B cell (primary cell): ENCODE results near the gene CLCN2. TPM values are rescaled to one million over a fixed set of nuclear protein-coding genes. Genes with fewer than 3 reads are reported as not detected.

Experiments
- ATAC-seq: fragments of 200-7000 bp; cut with Tn5 transposase; one replicate; pipeline ENCODE4 v1.10.0; 2021; ENCODE audit warnings: low read depth, mild to moderate bottlenecking, moderate number of reproducible peaks, moderate library complexity
- CTCF ChIA-PET: fragments of 350-600 bp; sonication (Branson Sonifier 250); formaldehyde crosslinking; loops from one replicate; lab custom pipeline; 2021; ENCODE audit warnings: antibody characterized with exemption, inconsistent platforms; lab: Charles Lee
- POLR2A ChIA-PET: fragments of 350-600 bp; sonication (Branson Sonifier 250); formaldehyde crosslinking; loops from one replicate; lab custom pipeline; 2021; ENCODE audit warnings: antibody characterized with exemption; lab: Charles Lee
- DNase-seq: peaks from one replicate; pipeline ENCODE4 v3.0.0; 2013
- H2AFZ ChIP-seq: 2 replicates; pipeline ENCODE4 v1.6.1; 2012; ENCODE audit warnings: mild to moderate bottlenecking, low read depth, low read length; ENCODE audit not compliant: insufficient read depth, poor library complexity, severe bottlenecking
- H3K27ac ChIP-seq, 2 donors: 1 replicate in 1 of 2; 2 replicates in 1 of 2; pipeline ENCODE4 v1.5.1; 2012 to 2013; ENCODE audit warnings: low read length in 2 of 2, mild to moderate bottlenecking in 2 of 2, moderate library complexity in 1 of 2
- H3K27me3 ChIP-seq, 4 experiments: fragments of 200-600 bp in 1 of 4; sonication (generic) in 1 of 4; replicated peaks in 1 of 4; 1 replicate in 2 of 4; 2 replicates in 2 of 4; pipeline versions ENCODE4 v1.6.1 to v1.7.0; 2013 to 2016; ENCODE audit warnings: low read length in 3 of 4, mild to moderate bottlenecking in 2 of 4, mixed read lengths in 1 of 4, moderate library complexity in 1 of 4; ENCODE audit not compliant: insufficient read depth in 4 of 4, control insufficient read depth in 3 of 4; ENCODE audit errors: control extremely low read depth in 1 of 4
- H3K36me3 ChIP-seq, 2 experiments: replicated peaks in 1 of 2; 1 replicate in 1 of 2; 2 replicates in 1 of 2; pipeline versions ENCODE4 v1.6.1 to v1.7.1; 2013; ENCODE audit warnings: low read length in 1 of 2; ENCODE audit not compliant: insufficient read depth in 2 of 2, control insufficient read depth in 1 of 2; ENCODE audit errors: control extremely low read depth in 1 of 2, extremely low read depth in 1 of 2
- H3K4me1 ChIP-seq, 2 donors: fragments of 200-600 bp in 1 of 2; sonication (generic) in 1 of 2; 1 replicate in 1 of 2; 2 replicates in 1 of 2; pipeline versions ENCODE4 v1.5.1 to v1.6.1; 2013 to 2017; ENCODE audit warnings: low read length in 2 of 2; ENCODE audit not compliant: control insufficient read depth in 2 of 2, insufficient read depth in 2 of 2
- H3K4me2 ChIP-seq: replicated peaks from 2 replicates; pipeline ENCODE3; 2012; ENCODE audit warnings: mild to moderate bottlenecking, low read depth, low read length; ENCODE audit not compliant: poor library complexity, severe bottlenecking
- H3K4me3 ChIP-seq, 5 experiments: fragments of 200-600 bp in 1 of 5; sonication (generic) in 1 of 5; 1 replicate in 3 of 5; 2 replicates in 2 of 5; pipeline versions ENCODE4 v1.5.1 to v1.7.0; 2011 to 2016; ENCODE audit warnings: low read length in 4 of 5, mild to moderate bottlenecking in 4 of 5, low read depth in 2 of 5, control low read depth in 1 of 5, moderate library complexity in 1 of 5; ENCODE audit not compliant: insufficient read depth in 1 of 5; ENCODE audit errors: control extremely low read depth in 1 of 5, extremely low read depth in 1 of 5
- H3K79me2 ChIP-seq: fragments of 200-600 bp; sonication (generic); one replicate; pipeline ENCODE4 v1.6.0; 2016; ENCODE audit warnings: low read length; ENCODE audit not compliant: control insufficient read depth, insufficient read depth
- H3K9ac ChIP-seq: fragments of 200-600 bp; sonication (generic); 2 replicates; pipeline ENCODE4 v1.6.1; 2017; ENCODE audit warnings: mild to moderate bottlenecking, low read length, moderate library complexity
- H3K9me3 ChIP-seq, 3 donors: one replicate each; pipeline versions ENCODE4 v1.6.1 to v1.7.1; 2013; ENCODE audit warnings: low read length in 2 of 3; ENCODE audit not compliant: control insufficient read depth in 2 of 3, insufficient read depth in 1 of 3; ENCODE audit errors: control extremely low read depth in 1 of 3
- H4K20me1 ChIP-seq: 2 replicates; pipeline ENCODE4 v1.6.0; 2012; ENCODE audit warnings: mild to moderate bottlenecking, low read length; ENCODE audit not compliant: insufficient read depth, control insufficient read depth, poor library complexity, severe bottlenecking
- H3K27ac Mint-ChIP-seq: one replicate; pipeline ENCODE4 v1.8.0; 2021; ENCODE audit warnings: mixed read lengths
- H3K27me3 Mint-ChIP-seq: one replicate; pipeline ENCODE4 v1.8.0; 2021; ENCODE audit warnings: mixed read lengths
- H3K4me1 Mint-ChIP-seq: one replicate; pipeline ENCODE4 v1.8.0; 2021; ENCODE audit warnings: mixed read lengths
- H3K4me3 Mint-ChIP-seq: one replicate; pipeline ENCODE4 v1.8.0; 2021; ENCODE audit warnings: mixed read lengths
- H3K9me3 Mint-ChIP-seq: one replicate; pipeline ENCODE4 v1.8.0; 2022; ENCODE audit warnings: mixed read lengths; ENCODE audit not compliant: insufficient read depth
- EZH2 ChIP-seq: IDR thresholded peaks from 2 replicates; pipeline ENCODE4 v1.6.1; 2012; ENCODE audit warnings: borderline replicate concordance, low read depth, mild to moderate bottlenecking, moderate library complexity, low read length; ENCODE audit not compliant: insufficient read depth, poor library complexity, severe bottlenecking
- WGBS: methylation state at CpG from one replicate; pipeline ENCODE4 v1.1.5; 2013; ENCODE audit warnings: missing lambda C conversion rate; ENCODE audit not compliant: insufficient coverage; 5-methylcytosine and 5-hydroxymethylcytosine counted together
- intact Hi-C: fragments of 100-400 bp; cut with micrococcal nuclease; formaldehyde crosslinking; loops from one replicate; pipeline ENCODE4 v1.10.0; 2022
- polyA plus RNA-seq: library from polyadenylated mRNA; depleted of rRNA; stranded (reverse); fragments of >200 nt; gene quantifications from 2 replicates; pipeline ENCODE4 v1.2.3, GENCODE V29; 2012
- total RNA-seq, 2 donors: library from RNA; stranded (reverse); fragments of 120-200 nt in 1 of 2; gene quantifications; 1 replicate in 1 of 2; 2 replicates in 1 of 2; pipeline versions ENCODE4 v1.2.3 to v1.2.4, GENCODE V29; 2013 to 2022
- TF ChIP-seq, protein P1 (sequence below): fragments of 200-600 bp; IDR thresholded peaks from one replicate; pipeline ENCODE4 v1.8.0; 2022; ENCODE audit warnings: antibody characterized with exemption, mild to moderate bottlenecking

Gene CLCN2
- total and polyA plus RNA-seq, 2 donors (not counting 1 experiment from before 2014, with no cell fraction given) = 6.1 to 8.1 TPM

DNA sequence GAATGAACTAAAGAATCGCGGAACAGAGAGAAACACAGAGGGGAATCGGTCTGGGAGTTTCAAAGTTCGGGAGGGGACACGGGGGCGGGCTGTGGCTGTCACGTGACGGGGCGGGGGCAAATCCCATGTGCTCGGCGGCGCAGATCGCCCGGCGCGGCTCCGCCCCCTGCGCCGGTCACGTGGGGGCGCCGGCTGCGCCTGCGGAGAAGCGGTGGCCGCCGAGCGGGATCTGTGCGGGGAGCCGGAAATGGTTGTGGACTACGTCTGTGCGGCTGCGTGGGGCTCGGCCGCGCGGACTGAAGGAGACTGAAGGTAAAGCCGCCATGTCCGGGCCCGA, 47.1 kb downstream of the CLCN2 start, which contains the start of gene EIF4G1:
TSS of gene EIF4G1 (plus strand) at position 244 of the 337 bp plus-strand sequence. CDS start 1,191 bp downstream, outside the sequence.
- Mint-ChIP-seq H3K27ac (peak within 1 kb of the TSS; percentile 88), H3K9me3 (no peaks in the 10 kb centered on the region), H3K4me3 (peak within 1 kb of the TSS; percentile 90), H3K4me1 (peaks cover 31% of the 10 kb centered on the region), H3K27me3 (no peaks in the 10 kb centered on the region)
- H3K4me3 ChIP-seq = peak within 1 kb of the TSS; percentile 43 to 71 (median 61)
- H3K27ac ChIP-seq = peak within 1 kb of the TSS; percentile 73 to 89
- H3K79me2 ChIP-seq = peaks cover 23% of the 10 kb centered on the region
- H3K36me3 ChIP-seq = peaks cover 0 to 15% of the 10 kb centered on the region in 2 experiments
- H3K9me3 ChIP-seq = no peaks in the 10 kb centered on the region
- DNase-seq (peak; percentile 96), ATAC-seq (peak; percentile 90)
- CTCF ChIA-PET = no interaction called here
- H3K4me1 ChIP-seq = peaks cover 13 to 23% of the 10 kb centered on the region in 2 donors
- peak within 1 kb of the TSS; percentile 89 for H3K4me2 ChIP-seq
- intact Hi-C loops = loop anchor here (1.0 kb wide), 6 partner anchors 15 to 140 kb away; partner anchors contain the start of genes AP2M1, EEF1AKMT4 and PSMD2
- WGBS = 1% methylated on average over 34 of the region's 40 CpGs
- POLR2A ChIA-PET = interaction anchor here (0.7 to 1.3 kb wide), 2 partner anchors 48 to 49 kb away, joined by 3 to 9 read pairs; no protein-coding TSS in a partner anchor
- no peaks in the 10 kb centered on the region for H3K27me3 ChIP-seq
- TF ChIP-seq, protein P1, sequence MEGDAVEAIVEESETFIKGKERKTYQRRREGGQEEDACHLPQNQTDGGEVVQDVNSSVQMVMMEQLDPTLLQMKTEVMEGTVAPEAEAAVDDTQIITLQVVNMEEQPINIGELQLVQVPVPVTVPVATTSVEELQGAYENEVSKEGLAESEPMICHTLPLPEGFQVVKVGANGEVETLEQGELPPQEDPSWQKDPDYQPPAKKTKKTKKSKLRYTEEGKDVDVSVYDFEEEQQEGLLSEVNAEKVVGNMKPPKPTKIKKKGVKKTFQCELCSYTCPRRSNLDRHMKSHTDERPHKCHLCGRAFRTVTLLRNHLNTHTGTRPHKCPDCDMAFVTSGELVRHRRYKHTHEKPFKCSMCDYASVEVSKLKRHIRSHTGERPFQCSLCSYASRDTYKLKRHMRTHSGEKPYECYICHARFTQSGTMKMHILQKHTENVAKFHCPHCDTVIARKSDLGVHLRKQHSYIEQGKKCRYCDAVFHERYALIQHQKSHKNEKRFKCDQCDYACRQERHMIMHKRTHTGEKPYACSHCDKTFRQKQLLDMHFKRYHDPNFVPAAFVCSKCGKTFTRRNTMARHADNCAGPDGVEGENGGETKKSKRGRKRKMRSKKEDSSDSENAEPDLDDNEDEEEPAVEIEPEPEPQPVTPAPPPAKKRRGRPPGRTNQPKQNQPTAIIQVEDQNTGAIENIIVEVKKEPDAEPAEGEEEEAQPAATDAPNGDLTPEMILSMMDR = no peak
- TF ChIP-seq EZH2 = no peak
- peaks cover 41% of the 10 kb centered on the region for H4K20me1 ChIP-seq
- H3K9ac ChIP-seq = peak within 1 kb of the TSS; percentile 71
- peak within 1 kb of the TSS; percentile 84 for H2AFZ ChIP-seq

DNA sequence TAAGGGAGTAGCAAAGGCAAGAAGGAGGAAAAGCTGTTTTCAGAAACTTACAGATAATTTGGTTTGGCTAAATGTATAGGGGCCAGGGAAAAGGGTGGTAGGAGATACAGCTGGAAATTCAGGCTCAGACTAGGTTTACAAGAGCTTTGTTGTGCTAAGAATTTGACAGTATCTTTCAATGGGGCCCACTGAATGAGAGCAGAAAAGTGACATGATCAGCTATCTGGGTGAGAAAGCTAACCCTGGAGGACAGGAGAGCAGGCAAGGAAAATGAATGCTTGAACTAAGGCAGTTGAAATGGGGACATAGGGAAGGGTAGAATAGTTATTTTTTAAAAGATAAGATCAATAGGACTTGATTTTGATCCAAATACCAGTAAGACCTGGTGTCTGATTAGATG, 49.8 kb downstream of the CLCN2 start:
- TF ChIP-seq EZH2 = no peak
- TF ChIP-seq, protein P1 = no peak
- H3K4me2 ChIP-seq = no peak overlapping the region
- H3K27me3 ChIP-seq = no peaks in the 10 kb centered on the region
- H3K4me3 ChIP-seq = no peak overlapping the region
- peaks cover 0 to 27% of the 10 kb centered on the region in 2 experiments for H3K36me3 ChIP-seq
- Mint-ChIP-seq H3K27ac (no peak overlapping the region), H3K27me3 (no peaks in the 10 kb centered on the region), H3K9me3 (no peaks in the 10 kb centered on the region), H3K4me1 (peaks cover 13% of the 10 kb centered on the region), H3K4me3 (no peak overlapping the region)
- peaks cover 14% of the 10 kb centered on the region for H3K79me2 ChIP-seq
- ATAC-seq (no peak), DNase-seq (no peak)
- intact Hi-C loops = no loop called here
- H3K9ac ChIP-seq = no peak overlapping the region
- CTCF ChIA-PET = interaction anchor here (0.8 kb wide), 2 partner anchors 9 to 11 kb away, joined by 3 read pairs; no protein-coding TSS in a partner anchor
- H3K27ac ChIP-seq = no peak overlapping the region
- H3K4me1 ChIP-seq = peaks cover 13 to 21% of the 10 kb centered on the region in 2 donors
- H2AFZ ChIP-seq = no peak overlapping the region
- no peaks in the 10 kb centered on the region for H3K9me3 ChIP-seq
- H4K20me1 ChIP-seq = peaks cover 15% of the 10 kb centered on the region
- POLR2A ChIA-PET = no interaction called here
